ENCODE data around the gene MECP2. TPM values are rescaled to one million over a fixed set of nuclear protein-coding genes. Genes with fewer than 3 reads are reported as not detected.
A peak's percentile ranks its signal among the peaks of the same experiment; 100 is the strongest.

MECP2 gene
- total and polyA plus RNA-seq, 2 donors, result 25.9 to 30.5 TPM

DNA sequence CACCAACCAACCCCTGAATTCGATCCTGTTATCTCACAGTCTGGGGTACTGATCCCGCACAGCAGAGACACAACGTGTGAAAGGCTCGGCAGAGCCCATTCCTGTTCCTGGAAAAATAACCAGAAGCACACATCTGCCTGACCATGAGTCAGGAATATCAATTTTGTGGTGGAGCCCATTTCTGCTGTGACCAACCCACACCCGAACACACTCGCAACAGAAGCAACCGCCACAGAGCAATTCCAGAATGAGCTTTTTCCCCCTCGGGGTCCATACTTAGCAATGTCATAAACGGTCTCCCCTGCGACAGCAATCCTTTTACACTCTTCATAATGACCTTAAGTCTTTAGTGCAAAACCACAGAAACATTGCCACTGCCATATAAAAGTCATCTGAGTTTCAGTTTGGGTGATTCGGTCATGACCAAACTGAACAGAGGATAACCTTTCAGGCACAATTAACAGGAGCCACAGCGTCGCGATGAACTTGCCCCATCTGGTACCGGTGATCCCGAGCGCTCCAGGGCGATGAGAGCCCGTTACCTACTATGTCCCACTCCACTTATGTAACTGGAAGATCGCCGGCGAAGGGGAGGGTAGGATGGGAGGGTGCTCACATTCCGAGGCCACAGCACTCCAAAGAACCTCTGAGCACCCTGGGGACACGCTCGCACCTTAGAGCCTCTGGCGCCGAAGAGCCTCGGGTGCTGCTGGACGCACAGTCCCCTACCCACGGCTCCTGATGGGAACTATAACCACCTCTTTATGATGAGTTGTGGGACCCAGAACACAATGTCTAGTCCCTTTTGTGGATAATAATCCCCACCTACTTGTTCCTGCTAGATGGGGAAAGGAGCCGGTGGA lies 1.1 kb downstream of the MECP2 start:
- Histone ChIP-seq H3K27ac (ENCODE audit: low read depth) (peak overlapping the region; percentile 85), H3K4me3 (ENCODE audit: low read depth, low read length) (peak overlapping the region; percentile 71), H3K36me3 (ENCODE audit: insufficient read depth) (no peaks in the 10 kb centered on the region), H3K4me1 (ENCODE audit: insufficient read depth) (no peaks in the 10 kb centered on the region)
- DNase-seq (ENCODE audit: extremely low spot score), result no peak
- WGBS, result 6% methylated on average over 31 of the region's 31 CpGs

DNA sequence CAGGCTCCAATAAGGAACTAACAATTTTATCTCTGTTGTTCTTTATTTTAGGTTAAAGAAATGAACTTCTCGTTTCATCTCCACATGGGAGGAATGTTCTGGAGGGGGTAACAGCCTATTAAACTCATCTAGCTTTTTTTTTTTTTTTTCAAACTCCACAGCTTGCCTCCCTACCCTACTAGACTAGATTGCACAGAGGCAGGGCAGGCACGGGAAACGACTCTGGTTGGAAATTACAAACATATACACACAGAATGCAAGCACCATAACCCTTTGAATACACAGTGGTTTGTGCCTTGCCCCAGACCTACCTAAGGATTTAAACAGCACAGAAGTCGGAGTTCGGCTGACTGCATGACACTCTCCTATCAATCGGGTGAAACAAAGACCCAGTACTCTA lies 2.7 kb downstream of the MECP2 start:
- no peaks in the 10 kb centered on the region for H3K4me1 ChIP-seq (ENCODE audit: insufficient read depth)
- H3K4me3 ChIP-seq (ENCODE audit: low read depth, low read length), result no peak overlapping the region
- 35% methylated on average over 6 of the region's 6 CpGs for WGBS

DNA sequence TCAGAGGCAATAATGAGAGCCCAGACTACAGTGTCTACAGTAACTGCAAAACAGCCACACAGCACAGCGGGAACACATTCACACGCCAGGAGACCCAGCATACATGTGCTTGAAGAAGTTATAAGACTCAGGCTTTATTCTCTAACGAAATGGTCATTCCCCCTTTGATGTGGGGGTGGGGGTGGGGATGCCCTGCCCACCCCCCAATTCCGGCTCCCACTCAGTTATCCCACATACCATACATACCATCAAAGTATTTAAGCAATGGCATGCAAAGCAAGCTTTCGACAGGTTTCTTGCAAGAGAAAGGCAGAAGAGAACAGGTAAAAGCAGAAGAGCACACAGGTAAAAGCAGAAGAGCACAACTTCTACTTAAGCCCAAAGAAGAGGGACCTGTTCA lies 3.6 kb downstream of the MECP2 start:
- Histone ChIP-seq H3K36me3 (ENCODE audit: insufficient read depth) (no peaks in the 10 kb centered on the region), H3K4me1 (ENCODE audit: insufficient read depth) (no peaks in the 10 kb centered on the region), H3K4me3 (ENCODE audit: low read depth, low read length) (no peak overlapping the region), H3K27ac (ENCODE audit: low read depth) (no peak overlapping the region)
- no peak for DNase-seq (ENCODE audit: extremely low spot score)
- 46% methylated on average over 5 of the region's 5 CpGs for WGBS

More for the DNA sequence above, 2.7 kb downstream of the MECP2 start:
- DNase-seq (ENCODE audit: extremely low spot score), result no peak
- Histone ChIP-seq H3K36me3 (ENCODE audit: insufficient read depth) (no peaks in the 10 kb centered on the region), H3K27ac (ENCODE audit: low read depth) (no peak overlapping the region)

DNA sequence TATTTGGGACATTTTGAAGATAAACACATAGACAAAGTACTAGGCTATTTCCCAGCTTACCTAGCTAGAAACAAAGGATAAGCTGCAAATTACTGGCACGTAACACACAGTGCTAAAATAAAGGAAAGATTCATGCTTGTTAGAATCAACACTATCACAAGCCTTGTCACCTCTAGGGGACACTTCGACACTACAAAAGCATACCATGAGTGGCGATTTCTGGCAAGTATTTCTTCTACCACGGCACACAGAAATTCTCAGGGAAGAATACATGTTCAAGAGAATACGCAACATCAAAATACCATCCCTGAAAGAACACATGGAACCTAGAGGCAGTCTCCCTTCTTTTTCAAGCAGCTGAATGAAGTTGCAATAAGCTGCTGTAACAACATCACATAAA lies 5.1 kb downstream of the MECP2 start:
- H3K27ac ChIP-seq (ENCODE audit: low read depth), result no peak overlapping the region
- 68% methylated on average over 5 of the region's 5 CpGs for WGBS

DNA sequence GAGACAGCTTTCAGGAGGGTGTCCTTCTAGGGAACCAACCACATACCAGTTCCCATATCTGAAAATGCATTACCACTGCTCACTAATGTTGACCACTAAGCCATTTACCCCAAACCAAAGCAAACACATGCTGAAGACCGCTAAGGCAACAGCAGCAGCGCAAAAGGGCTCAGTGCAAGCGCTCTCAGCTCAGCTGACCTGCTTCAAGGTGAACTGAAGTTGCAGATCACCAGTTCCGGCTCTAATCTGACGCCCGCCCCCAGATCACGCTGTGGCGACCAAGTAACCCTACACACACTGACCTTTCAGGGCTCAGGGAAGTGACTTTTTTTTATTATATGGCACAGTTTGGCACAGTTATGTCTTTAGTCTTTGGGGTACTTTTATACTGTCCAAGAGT lies 5.8 kb downstream of the MECP2 start:
- no peak overlapping the region for H3K4me3 ChIP-seq (ENCODE audit: low read depth, low read length)
- no peak for DNase-seq (ENCODE audit: extremely low spot score)
- 79% methylated on average over 8 of the region's 8 CpGs for WGBS
- no peak overlapping the region for H3K27ac ChIP-seq (ENCODE audit: low read depth)
- no peaks in the 10 kb centered on the region for H3K36me3 ChIP-seq (ENCODE audit: insufficient read depth)
- H3K4me1 ChIP-seq (ENCODE audit: insufficient read depth), result no peaks in the 10 kb centered on the region

More for the DNA sequence above, 5.1 kb downstream of the MECP2 start:
- no peak for DNase-seq (ENCODE audit: extremely low spot score)
- no peak overlapping the region for H3K4me3 ChIP-seq (ENCODE audit: low read depth, low read length)
- H3K36me3 ChIP-seq (ENCODE audit: insufficient read depth), result no peaks in the 10 kb centered on the region
- H3K4me1 ChIP-seq (ENCODE audit: insufficient read depth), result no peaks in the 10 kb centered on the region

DNA sequence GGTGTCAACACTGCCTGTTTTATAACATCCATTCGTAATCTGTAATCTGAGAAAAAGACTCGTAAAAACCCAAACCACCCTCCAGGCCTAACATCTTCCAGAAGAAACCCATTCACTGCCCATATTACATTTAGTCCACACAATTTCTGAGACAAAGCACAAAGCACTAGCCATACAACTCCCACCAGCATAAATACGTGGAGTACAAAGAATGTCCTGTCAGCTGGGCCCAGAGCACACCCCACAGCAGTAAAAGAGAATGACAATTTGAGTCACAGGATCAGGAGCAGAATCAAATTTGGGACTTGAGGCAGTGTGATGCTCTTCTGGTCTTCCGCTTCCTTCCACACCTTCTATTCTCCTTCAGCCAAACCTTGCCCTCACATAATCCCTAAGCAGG lies 6.8 kb downstream of the MECP2 start:
- WGBS, result 56% methylated on average over 4 of the region's 4 CpGs
- no peak for DNase-seq (ENCODE audit: extremely low spot score)
- Histone ChIP-seq H3K4me1 (ENCODE audit: insufficient read depth) (no peaks in the 10 kb centered on the region), H3K4me3 (ENCODE audit: low read depth, low read length) (no peak overlapping the region), H3K36me3 (ENCODE audit: insufficient read depth) (no peaks in the 10 kb centered on the region), H3K27ac (ENCODE audit: low read depth) (no peak overlapping the region)

DNA sequence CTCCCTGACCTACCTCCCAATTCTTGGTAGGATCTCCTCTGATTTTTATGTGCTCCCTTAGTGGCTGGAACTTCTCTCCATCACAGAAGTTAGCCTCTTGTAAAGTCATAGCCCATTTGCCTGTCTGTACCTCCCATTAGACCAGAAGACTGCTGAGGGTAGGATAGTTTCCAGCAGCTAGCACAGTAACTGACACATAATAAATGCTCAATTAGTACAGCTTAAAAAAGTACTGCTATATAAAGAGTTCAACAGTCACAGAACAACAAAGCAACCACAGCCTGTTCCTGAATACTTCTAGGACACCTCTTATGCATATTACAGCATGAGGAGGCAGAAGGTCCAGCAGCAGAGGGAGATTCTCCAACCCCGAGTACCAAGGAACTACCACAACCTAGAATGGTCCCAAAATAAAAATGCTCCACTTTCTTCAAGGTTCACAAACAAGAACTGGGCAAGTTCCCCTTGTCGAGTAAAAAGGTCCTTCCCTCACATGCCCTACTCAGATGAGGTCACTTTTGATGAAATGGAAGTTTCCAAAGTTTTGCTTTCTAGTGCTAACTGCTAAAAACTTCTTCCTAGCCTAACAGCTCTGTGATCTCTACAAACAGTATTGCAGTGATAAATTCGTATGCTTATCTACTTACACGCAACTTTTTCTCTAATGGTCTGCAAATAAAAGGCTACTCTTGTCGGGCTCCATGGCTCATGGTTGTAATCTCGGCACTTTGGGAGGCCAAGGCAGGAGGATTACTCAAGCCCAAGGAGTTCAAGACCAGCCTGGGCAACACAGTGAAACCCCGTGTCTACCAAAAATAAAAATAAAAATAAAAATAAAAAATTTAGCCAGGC lies 12.8 kb downstream of the MECP2 start:
- no peak for DNase-seq (ENCODE audit: extremely low spot score)
- no peak overlapping the region for H3K27ac ChIP-seq (ENCODE audit: low read depth)
- no peak overlapping the region for H3K4me3 ChIP-seq (ENCODE audit: low read depth, low read length)
- WGBS, result 77% methylated on average over 7 of the region's 7 CpGs
- H3K4me1 ChIP-seq (ENCODE audit: insufficient read depth), result no peaks in the 10 kb centered on the region
- no peaks in the 10 kb centered on the region for H3K36me3 ChIP-seq (ENCODE audit: insufficient read depth)

DNA sequence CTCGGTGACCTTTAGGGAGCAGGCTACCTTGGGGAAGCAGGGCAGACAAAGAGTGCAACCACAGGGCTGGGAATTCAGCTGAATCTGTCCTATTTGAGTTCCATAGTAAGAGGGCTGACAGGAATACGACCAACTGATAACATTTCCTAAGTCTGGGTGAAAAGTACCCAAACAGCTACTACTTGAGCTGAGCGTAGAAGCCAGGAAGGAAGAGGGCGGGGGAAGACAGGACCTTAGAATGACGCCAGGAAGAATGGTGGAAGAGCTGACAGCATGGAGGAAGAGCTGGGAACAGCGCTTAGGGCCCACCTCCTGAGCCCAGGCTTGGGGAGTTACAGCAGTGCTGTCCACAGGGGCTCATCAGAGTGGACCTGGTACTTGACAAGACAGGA lies 14.4 kb downstream of the MECP2 start:
- Histone ChIP-seq H3K4me3 (ENCODE audit: low read depth, low read length) (no peak overlapping the region), H3K4me1 (ENCODE audit: insufficient read depth) (no peaks in the 10 kb centered on the region), H3K36me3 (ENCODE audit: insufficient read depth) (no peaks in the 10 kb centered on the region), H3K27ac (ENCODE audit: low read depth) (no peak overlapping the region)
- DNase-seq (ENCODE audit: extremely low spot score), result no peak
- WGBS, result 54% methylated on average over 6 of the region's 6 CpGs

DNA sequence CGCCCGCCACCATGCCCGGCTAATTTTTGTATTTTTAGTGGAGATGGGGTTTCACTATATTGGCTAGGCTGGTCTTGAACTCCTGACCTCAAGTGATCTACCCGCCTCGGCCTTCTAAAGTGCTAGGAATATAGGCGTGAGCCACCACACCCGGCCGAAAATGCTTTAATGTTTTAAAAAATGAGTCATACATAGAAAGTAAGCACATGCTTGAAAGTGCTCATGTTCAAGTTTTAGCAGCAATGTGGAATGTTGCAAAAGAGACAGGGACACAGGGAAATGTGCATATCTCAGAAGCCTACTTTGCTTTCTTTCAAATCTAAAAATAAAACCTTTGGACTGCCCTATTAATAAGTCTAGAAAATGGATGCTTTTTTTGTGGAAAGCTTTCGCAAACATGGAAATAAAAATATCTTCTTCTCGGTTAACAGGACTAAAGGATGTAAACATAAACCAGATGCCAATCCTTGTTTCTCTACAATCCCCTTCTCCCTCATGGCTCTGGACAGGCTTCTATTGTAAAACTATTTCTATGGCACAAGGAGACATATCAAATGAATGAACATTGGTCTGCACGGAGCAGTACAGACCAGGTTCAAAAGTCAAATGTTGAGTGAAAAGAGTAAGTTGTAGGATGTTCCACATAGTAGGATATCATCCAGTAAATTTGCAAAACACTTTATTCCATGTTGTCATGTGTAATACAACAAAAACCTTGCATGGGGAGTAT lies 15.0 kb downstream of the MECP2 start:
- DNase-seq (ENCODE audit: extremely low spot score), result no peak
- H3K4me3 ChIP-seq (ENCODE audit: low read depth, low read length), result no peak overlapping the region
- 28% methylated on average over 11 of the region's 11 CpGs for WGBS
- no peaks in the 10 kb centered on the region for H3K4me1 ChIP-seq (ENCODE audit: insufficient read depth)
- no peak overlapping the region for H3K27ac ChIP-seq (ENCODE audit: low read depth)
- H3K36me3 ChIP-seq (ENCODE audit: insufficient read depth), result no peaks in the 10 kb centered on the region

DNA sequence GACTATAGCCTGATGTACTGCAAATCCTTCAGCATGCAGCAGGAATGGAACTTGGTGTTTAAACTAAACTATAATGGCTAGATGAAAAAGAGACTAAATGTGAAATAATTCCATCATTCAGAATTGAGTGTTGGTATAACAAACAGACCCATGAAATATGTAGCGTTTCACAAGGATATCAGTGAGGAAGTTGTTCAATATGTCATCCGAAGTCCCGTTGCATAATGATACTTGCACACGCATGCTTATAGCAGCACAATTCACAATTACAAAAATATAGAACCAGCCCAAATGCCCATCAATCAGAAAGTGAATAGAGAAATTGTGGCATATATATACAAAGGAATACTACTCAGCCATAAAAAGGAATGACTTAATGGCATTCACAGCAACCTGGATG lies 20.4 kb downstream of the MECP2 start:
- Histone ChIP-seq H3K4me3 (ENCODE audit: low read depth, low read length) (no peak overlapping the region), H3K27ac (ENCODE audit: low read depth) (no peak overlapping the region), H3K36me3 (ENCODE audit: insufficient read depth) (no peaks in the 10 kb centered on the region), H3K4me1 (ENCODE audit: insufficient read depth) (no peaks in the 10 kb centered on the region)
- 98% methylated on average over 4 of the region's 4 CpGs for WGBS
- no peak for DNase-seq (ENCODE audit: extremely low spot score)

DNA sequence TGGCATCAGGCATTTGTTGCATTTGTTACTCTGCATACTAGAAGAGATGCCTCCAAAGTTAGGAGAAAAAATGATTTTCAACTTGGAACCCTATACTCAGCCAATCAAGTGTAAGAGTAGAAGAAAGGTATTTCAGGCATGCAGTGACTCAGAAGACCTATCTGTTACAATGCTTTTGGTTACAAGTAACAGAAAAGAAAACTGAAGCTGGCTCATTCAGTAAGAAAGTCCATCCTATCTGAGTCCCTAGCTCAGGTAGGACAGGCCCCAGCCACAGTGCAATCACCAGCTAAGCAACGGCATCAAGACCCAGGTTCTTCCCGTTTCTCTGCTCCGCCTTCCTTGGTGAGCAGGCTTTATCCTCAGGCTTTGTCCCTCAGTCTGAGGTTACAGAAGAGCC lies 23.3 kb downstream of the MECP2 start:
- H3K4me1 ChIP-seq (ENCODE audit: insufficient read depth), result no peaks in the 10 kb centered on the region
- WGBS, result 49% methylated on average over 3 of the region's 3 CpGs
- H3K4me3 ChIP-seq (ENCODE audit: low read depth, low read length), result no peak overlapping the region
- H3K36me3 ChIP-seq (ENCODE audit: insufficient read depth), result no peaks in the 10 kb centered on the region
- no peak overlapping the region for H3K27ac ChIP-seq (ENCODE audit: low read depth)
- DNase-seq (ENCODE audit: extremely low spot score), result no peak

DNA sequence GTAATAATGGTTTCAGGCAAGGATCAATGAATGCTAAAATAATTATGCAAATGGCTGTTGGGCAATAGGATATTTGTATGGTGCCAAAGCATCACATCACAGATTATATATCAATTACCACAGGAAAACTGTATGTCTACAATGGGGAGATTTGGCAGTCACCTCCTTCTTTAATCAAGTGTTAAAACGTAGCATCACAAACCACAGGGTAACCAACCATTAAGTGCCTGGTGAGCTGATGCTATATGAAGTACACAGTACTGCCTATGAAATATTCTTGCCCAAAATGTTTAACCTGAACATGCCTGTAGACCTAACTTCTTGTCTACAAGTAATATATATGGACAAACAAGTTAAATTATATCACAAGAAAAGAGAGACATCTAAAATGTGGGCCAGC lies 25.3 kb downstream of the MECP2 start:
- Histone ChIP-seq H3K4me3 (ENCODE audit: low read depth, low read length) (no peak overlapping the region), H3K27ac (ENCODE audit: low read depth) (no peak overlapping the region), H3K4me1 (ENCODE audit: insufficient read depth) (no peaks in the 10 kb centered on the region), H3K36me3 (ENCODE audit: insufficient read depth) (no peaks in the 10 kb centered on the region)
- no peak for DNase-seq (ENCODE audit: extremely low spot score)
- 63% methylated on average over 1 of the region's 1 CpG for WGBS

DNA sequence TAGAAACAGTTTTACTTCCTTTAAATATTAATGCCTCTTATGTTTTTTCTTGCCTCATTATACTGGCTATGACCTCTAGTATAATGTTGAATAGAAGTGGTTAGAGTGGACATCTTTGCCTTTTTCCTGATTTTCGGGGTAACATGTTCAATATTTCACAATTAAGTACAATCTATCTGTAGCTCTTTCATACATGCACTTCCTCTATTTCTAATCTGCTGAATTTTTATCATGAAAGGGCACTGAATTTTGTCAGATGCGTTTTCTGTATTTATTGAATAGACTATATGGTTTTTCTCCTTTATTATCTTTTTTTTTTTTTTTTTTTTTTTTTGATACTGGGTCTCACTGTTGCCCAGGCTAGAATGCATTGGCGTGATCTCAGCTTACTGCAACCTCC lies 29.0 kb downstream of the MECP2 start:
- Histone ChIP-seq H3K4me3 (ENCODE audit: low read depth, low read length) (no peak overlapping the region), H3K36me3 (ENCODE audit: insufficient read depth) (no peaks in the 10 kb centered on the region), H3K27ac (ENCODE audit: low read depth) (no peak overlapping the region), H3K4me1 (ENCODE audit: insufficient read depth) (peaks cover 2% of the 10 kb centered on the region)
- no peak for DNase-seq (ENCODE audit: extremely low spot score)
- 93% methylated on average over 3 of the region's 3 CpGs for WGBS
